GM20000 (cell line): Measurements from ENCODE around the gene GRIK4.

Experiments
- DNase-seq: peaks from one replicate; pipeline ENCODE4 v3.0.0; 2012; ENCODE audit warnings: low spot score
- TF ChIP-seq, protein P1 (sequence below): IDR thresholded peaks from 2 replicates; pipeline ENCODE4 v1.5.1; 2012; ENCODE audit warnings: mild to moderate bottlenecking, control low read depth; ENCODE audit errors: extremely low read depth, missing control alignments

GRIK4 gene

DNA sequence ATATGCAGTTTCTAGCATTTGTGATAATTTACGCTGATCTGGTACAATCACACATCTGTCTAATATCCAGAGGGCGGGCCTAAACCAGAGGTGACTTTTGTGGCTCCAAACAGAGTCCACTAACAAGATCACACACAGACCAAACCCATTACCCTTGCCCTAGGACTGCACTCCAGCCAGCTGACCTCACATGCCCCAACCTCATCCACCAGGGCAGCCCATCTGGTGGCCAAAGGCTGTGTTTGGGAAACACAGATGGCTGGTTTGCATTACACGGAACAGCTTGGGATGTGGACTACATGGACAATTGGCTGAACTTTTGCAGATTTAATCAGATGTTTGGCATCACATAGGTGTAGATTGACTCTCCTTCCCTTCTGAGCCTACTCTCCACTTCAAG is 228.2 kb downstream of the GRIK4 start:
- TF ChIP-seq, protein P1, sequence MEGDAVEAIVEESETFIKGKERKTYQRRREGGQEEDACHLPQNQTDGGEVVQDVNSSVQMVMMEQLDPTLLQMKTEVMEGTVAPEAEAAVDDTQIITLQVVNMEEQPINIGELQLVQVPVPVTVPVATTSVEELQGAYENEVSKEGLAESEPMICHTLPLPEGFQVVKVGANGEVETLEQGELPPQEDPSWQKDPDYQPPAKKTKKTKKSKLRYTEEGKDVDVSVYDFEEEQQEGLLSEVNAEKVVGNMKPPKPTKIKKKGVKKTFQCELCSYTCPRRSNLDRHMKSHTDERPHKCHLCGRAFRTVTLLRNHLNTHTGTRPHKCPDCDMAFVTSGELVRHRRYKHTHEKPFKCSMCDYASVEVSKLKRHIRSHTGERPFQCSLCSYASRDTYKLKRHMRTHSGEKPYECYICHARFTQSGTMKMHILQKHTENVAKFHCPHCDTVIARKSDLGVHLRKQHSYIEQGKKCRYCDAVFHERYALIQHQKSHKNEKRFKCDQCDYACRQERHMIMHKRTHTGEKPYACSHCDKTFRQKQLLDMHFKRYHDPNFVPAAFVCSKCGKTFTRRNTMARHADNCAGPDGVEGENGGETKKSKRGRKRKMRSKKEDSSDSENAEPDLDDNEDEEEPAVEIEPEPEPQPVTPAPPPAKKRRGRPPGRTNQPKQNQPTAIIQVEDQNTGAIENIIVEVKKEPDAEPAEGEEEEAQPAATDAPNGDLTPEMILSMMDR, result no peak
- DNase-seq, result no peak

DNA sequence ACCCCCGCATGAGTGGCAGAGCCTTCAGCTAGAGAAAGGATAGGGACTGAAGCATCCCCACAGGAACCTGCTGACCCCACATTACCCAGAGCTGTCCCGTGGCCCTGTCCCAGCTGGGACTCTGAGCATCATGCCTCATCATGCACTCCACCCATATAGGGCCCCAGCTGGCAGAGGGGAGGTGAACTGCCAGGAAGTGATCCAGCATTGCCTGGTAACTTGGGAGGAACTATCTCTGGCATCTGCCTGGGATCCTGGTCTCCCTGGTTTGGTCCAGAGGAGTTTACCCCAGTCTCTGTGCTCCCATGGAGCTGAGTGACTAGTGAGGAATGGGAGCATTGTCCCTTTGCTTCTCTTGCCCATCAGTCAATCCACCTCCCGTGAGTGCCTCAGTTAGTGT is 228.8 kb downstream of the GRIK4 start:
- no peak for DNase-seq
- TF ChIP-seq, protein P1, result no peak

DNA sequence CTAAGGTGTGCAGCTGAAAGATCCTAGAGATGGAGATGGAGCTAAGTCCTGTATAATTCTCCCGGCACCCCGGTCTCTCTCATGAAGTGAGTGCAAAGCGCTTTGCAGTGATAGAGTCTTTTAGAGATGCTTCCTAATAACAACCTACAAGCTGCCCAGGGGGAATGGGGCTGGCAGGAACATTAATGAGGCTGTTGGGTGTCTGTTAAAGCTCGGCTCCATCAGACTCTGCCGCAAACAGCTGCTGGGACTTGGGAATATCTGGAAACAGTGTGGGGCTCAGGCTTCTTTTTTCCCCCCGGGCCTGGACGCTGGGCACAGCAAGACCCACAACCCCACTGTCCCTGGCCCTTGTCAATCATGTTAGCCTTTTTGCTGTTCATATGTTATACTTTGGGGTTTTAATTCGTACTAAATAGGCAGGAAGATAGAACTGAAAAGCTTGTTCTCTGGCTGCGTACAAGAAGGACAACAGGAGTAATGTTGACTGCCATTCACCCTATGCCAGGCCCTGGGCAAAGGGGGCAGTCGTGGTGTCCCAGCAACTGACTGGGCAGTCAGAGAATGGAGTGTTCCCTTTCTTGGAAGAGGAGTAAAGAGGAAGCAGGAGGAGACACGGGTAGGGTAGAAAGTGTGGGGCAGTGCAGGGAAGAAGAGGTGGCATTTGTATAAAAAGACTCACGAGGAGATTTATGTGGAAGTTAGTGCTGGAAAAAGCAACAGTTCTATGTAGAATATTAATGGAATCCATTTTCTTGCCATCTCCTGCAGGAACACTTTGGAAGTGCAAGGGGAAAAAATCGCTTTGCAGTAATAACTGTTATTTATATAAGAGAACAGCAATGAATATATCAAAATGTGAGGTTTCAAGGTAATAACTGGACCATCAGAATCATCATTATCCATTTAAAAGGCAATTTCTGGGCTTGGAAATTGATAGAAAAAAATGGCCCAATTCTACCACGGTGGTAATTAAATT is 232.8 kb downstream of the GRIK4 start:
- TF ChIP-seq, protein P1, result no peak
- DNase-seq, result no peak

DNA sequence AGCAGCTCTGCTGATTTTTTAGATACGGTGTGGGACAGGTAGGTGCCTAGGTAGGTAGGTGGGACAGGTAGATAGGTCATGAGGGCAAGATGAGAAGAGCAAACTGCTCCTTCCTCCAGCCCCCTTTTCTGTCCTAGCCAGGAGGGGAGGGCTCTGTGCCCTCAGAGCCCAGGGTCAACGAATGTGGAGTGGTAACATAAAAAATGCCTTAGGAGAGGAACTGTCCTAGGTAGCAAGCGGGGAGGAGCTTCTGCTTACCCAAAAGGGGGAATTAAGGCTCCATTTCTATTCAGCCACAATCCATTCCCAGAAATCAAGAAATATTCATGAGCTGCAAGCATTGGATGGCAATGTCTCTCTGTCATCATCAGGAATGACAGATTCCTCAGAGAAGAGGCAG is 234.8 kb downstream of the GRIK4 start:
- TF ChIP-seq, protein P1, result no peak
- DNase-seq, result no peak

DNA sequence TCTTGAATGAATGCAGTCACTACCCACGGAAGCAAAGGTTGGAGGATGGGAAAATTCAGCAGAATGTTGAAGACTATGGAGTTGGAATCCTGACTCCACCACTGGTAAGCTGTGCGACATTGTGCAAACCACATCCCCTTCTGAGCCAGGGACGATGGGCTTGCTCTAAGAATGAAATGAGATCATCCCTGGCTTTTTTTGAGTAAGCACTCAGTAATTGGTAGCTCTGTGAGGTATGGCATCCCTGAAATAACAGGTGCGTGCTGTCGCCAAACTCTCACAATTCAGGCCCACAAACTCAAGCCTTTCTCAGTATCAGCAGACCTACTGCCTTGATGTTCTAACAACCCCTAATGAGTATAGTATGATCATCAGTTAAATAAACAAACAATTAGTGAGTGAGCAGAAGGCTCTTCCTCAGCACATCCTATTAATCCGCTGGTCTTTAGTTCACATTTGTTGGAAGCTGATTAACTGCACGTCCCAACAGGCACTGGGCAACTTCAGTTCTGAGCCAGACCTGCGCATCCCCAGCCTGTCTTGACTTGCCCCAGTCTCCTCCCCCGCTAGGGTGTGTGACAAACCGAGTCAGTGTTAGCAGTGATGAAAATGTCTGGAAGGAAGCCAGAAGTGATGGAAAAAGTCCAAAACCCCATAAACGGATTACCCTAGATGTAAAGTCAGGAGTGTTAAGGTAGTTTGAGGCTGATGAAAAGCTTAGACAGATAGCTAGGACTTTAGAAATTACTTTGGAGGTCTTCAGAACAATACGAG is 235.5 kb downstream of the GRIK4 start:
- DNase-seq, result no peak

DNA sequence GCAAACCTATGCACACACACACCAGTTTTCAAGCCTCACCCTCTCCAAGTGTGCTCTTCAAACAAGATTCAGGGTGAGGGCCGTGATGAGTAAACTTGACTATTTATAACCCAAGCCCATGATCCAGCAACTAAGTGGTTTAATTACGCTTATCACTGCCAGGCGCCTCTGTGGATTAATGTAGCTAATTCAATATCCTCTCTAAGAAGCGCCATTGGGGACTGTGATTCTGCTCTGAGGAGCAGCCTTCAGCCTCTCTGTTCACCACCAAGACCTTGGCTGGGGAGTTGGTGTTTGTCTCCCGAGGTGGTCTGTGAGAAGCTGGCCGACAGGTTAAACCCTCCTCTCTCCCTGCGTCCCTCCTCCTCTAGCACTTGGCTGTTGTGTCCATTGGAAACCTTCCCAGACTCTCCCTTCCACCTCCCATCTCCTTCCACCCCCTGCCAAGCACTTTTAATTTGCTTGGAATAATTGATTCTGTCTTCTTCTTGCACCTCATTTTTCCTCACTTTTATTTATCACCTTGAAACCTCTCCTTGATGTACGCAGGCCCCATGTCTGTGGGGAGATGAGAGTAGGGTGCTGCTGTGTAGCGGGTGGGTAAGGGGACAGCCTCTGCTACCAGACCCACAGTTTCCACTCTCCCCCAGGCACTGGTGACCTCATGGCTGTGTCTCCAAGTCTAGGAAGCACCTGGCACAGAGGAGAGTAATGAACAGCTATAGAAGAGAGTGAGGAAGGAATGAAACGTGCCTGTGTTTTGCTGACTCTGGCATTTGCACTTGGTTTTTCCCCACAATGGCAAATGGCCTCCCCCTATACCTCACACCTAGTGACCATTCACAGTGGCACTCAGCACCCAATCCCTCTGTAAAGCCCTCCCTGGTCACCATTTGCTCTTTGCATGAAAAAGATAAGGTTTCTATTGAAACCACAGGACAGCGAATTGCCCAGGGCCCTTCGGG is 236.6 kb downstream of the GRIK4 start:
- TF ChIP-seq, protein P1, result no peak
- no peak for DNase-seq

More for the DNA sequence above, 235.5 kb downstream of the GRIK4 start:
- TF ChIP-seq, protein P1, result no peak
